Activated T-cell treated with anti-CD3 and anti-CD28 coated beads, Interleukin-2, amount 50 U/mL, for 24 hours (primary cell): ENCODE measurements around the gene PSME2.
"Not testable (repeated sequence)": the region's sequence is repeated elsewhere in the genome, so short reads cannot be mapped to it uniquely, and the experiment has no call there.

ENCODE experiments used
- DNase-seq: peaks from one replicate; pipeline ENCODE4 v3.0.0-alpha.2; 2020
- H3K27ac Mint-ChIP-seq: 2 replicates; pipeline ENCODE4 v1.8.0; 2020; ENCODE audit warnings: mild to moderate bottlenecking, mixed read lengths
- H3K27me3 Mint-ChIP-seq: 2 replicates; pipeline ENCODE4 v1.8.0; 2020; ENCODE audit warnings: mixed read lengths
- H3K36me3 Mint-ChIP-seq: 2 replicates; pipeline ENCODE4 v1.8.0; 2020; ENCODE audit warnings: low read depth, mixed read lengths
- H3K4me1 Mint-ChIP-seq: 2 replicates; pipeline ENCODE4 v1.8.0; 2020; ENCODE audit warnings: low read depth, mixed read lengths
- H3K4me3 Mint-ChIP-seq: 2 replicates; pipeline ENCODE4 v1.8.0; 2020; ENCODE audit warnings: mild to moderate bottlenecking, moderate library complexity, mixed read lengths
- H3K9me3 Mint-ChIP-seq: 2 replicates; pipeline ENCODE4 v1.8.0; 2020; ENCODE audit warnings: mixed read lengths

PSME2 gene

GRCh38 chr14:24108336-24108874, 38.0 kb downstream of the PSME2 start:
- H3K4me3 Mint-ChIP-seq = peak overlapping the region; percentile 52

GRCh38 chr14:24106672-24107271, 39.6 kb downstream of the PSME2 start:
- H3K9me3 Mint-ChIP-seq = no peaks in the 10 kb centered on the region
- H3K36me3 Mint-ChIP-seq = peaks cover 32% of the 10 kb centered on the region
- H3K27ac Mint-ChIP-seq = no peak overlapping the region
- no peaks in the 10 kb centered on the region for H3K27me3 Mint-ChIP-seq
- peaks cover 23% of the 10 kb centered on the region for H3K4me1 Mint-ChIP-seq
- no peak overlapping the region for H3K4me3 Mint-ChIP-seq
- no peak for DNase-seq

More at GRCh38 chr14:24108336-24108874, 38.0 kb downstream of the PSME2 start:
- H3K4me1 Mint-ChIP-seq = peaks cover 23% of the 10 kb centered on the region
- H3K9me3 Mint-ChIP-seq = no peaks in the 10 kb centered on the region
- peaks cover 19% of the 10 kb centered on the region for H3K36me3 Mint-ChIP-seq
- H3K27me3 Mint-ChIP-seq = no peaks in the 10 kb centered on the region
- DNase-seq = no peak
- peak overlapping the region; percentile 95 for H3K27ac Mint-ChIP-seq

DNA sequence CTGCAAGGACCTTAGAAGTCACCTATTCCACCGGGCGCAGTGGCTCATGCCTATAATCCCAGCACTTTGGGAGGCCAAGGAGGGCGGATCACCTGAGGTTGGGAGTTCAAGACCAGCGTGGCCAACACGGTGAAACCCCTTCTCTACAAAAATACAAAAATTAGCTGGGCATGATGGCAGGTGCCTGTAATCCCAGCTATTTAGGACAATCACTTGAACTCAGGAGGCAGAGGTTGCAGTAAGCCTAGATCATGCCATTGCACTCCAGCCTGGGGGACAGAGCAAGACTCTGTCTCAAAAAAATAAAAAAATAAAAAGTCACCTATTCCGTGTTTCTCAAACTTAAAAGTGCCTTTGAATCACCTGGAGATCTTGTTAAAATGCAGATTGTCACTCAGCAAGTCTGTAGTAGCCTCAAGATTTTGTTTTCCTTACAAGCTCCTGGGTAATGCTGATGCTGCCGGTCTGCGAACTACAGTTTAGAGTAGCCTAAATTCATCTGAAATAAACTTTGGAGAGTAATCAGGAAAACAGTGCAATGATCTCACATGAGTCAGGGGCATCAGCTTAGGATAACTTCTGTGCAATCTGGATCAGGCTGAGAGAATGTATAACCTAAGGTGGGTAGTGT, 40.7 kb downstream of the PSME2 start:
- DNase-seq, H3K4me3 Mint-ChIP-seq, H3K9me3 Mint-ChIP-seq, H3K27me3 Mint-ChIP-seq: not testable (repeated sequence)
- Mint-ChIP-seq H3K27ac (peak overlapping the region; percentile 71), H3K4me1 (peaks cover 23% of the 10 kb centered on the region), H3K36me3 (peaks cover 42% of the 10 kb centered on the region)

- no peak for DNase-seq
- H3K36me3 Mint-ChIP-seq = peaks cover 65% of the 10 kb centered on the region
- no peaks in the 10 kb centered on the region for H3K9me3 Mint-ChIP-seq
- H3K4me1 Mint-ChIP-seq = peaks cover 8% of the 10 kb centered on the region
- H3K27ac Mint-ChIP-seq = no peak overlapping the region
- H3K27me3 Mint-ChIP-seq = no peaks in the 10 kb centered on the region
- H3K4me3 Mint-ChIP-seq = no peak overlapping the region
These were observed 43.0 kb downstream of the PSME2 start for GRCh38 chr14:24103451-24103850.

GRCh38 chr14:24102357-24103048, 43.9 kb downstream of the PSME2 start:
- H3K27me3 Mint-ChIP-seq = no peaks in the 10 kb centered on the region
- no peak overlapping the region for H3K4me3 Mint-ChIP-seq
- peaks cover 73% of the 10 kb centered on the region for H3K36me3 Mint-ChIP-seq
- DNase-seq = no peak
- no peak overlapping the region for H3K27ac Mint-ChIP-seq
- no peaks in the 10 kb centered on the region for H3K9me3 Mint-ChIP-seq
- peaks cover 4% of the 10 kb centered on the region for H3K4me1 Mint-ChIP-seq

DNA sequence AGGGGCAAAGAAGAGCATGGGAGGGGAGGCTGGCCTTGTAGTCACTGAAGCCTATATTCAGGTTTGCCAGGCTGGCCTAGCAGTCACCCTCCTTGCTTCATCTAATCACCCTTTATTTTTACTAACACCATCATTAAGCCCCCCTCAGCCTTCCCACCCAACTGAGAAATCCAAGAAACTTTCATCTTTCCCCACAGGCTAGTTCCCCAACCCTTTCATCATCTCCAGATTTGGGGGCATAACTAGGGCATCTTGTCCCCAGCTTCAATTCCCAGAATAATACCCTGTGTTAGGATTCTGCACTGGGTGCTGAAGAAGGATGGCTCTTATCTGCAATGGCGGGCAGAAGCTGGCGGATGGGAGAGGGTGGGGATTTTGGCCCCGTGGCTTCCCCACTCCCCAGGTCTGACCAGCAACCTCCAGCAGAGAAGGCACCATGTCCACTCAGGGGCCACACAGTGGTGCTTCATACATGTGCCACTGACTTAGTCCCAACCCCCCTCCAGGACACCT, 45.4 kb downstream of the PSME2 start:
- Mint-ChIP-seq H3K27me3 (no peaks in the 10 kb centered on the region), H3K4me1 (peaks cover 10% of the 10 kb centered on the region), H3K36me3 (peaks cover 84% of the 10 kb centered on the region), H3K4me3 (no peak overlapping the region), H3K9me3 (no peaks in the 10 kb centered on the region), H3K27ac (no peak overlapping the region)
- no peak for DNase-seq

- Mint-ChIP-seq H3K9me3 (no peaks in the 10 kb centered on the region), H3K36me3 (peaks cover 89% of the 10 kb centered on the region), H3K27me3 (no peaks in the 10 kb centered on the region), H3K4me1 (peaks cover 13% of the 10 kb centered on the region), H3K4me3 (no peak overlapping the region), H3K27ac (peak overlapping the region; percentile 29)
- no peak for DNase-seq
These were observed 46.0 kb downstream of the PSME2 start for GRCh38 chr14:24100197-24100981.

DNA sequence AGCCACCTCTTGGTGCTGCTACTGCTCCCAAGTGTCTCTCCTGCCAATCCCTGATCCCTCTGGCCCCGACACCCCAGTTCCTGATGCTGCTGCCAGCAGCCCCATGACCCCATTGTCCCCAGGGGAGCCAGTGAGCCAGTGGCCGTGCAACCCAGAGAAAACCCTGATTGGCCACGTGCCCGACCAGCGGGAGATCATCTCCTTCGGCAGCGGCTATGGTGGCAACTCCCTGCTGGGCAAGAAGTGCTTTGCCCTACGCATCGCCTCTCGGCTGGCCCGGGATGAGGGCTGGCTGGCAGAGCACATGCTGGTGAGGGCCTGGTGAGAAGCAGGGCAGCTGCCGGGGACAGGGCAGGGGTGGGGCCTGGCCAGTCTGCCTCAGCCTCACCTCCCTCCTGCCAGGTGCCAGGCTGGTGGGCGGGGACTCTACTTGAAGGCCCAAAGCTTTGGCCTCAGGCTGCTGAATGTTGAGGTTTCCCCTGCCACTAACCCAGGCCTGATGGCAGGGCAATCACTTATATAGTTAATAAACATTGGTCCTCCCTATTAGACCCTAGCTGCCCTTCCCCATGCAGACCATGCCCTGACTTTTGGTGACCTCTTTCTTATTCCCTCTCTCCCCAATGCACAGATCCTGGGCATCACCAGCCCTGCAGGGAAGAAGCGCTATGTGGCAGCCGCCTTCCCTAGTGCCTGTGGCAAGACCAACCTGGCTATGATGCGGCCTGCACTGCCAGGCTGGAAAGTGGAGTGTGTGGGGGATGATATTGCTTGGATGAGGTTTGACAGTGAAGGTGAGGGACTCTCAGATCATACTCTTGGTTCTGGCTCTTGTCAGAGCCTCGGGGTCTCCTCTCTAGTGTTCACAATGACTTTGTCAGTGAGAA, 47.2 kb downstream of the PSME2 start:
- H3K27ac Mint-ChIP-seq = no peak overlapping the region
- H3K27me3 Mint-ChIP-seq = no peaks in the 10 kb centered on the region
- H3K9me3 Mint-ChIP-seq = no peaks in the 10 kb centered on the region
- H3K36me3 Mint-ChIP-seq = peaks cover 88% of the 10 kb centered on the region
- peaks cover 15% of the 10 kb centered on the region for H3K4me1 Mint-ChIP-seq
- no peak for DNase-seq
- no peak overlapping the region for H3K4me3 Mint-ChIP-seq

- Mint-ChIP-seq H3K4me1 (peaks cover 20% of the 10 kb centered on the region), H3K9me3 (no peaks in the 10 kb centered on the region), H3K4me3 (no peak overlapping the region), H3K27ac (peak overlapping the region; percentile 44), H3K27me3 (no peaks in the 10 kb centered on the region), H3K36me3 (peaks cover 80% of the 10 kb centered on the region)
- DNase-seq = no peak
These were observed 48.0 kb downstream of the PSME2 start for GRCh38 chr14:24098229-24098926.

DNA sequence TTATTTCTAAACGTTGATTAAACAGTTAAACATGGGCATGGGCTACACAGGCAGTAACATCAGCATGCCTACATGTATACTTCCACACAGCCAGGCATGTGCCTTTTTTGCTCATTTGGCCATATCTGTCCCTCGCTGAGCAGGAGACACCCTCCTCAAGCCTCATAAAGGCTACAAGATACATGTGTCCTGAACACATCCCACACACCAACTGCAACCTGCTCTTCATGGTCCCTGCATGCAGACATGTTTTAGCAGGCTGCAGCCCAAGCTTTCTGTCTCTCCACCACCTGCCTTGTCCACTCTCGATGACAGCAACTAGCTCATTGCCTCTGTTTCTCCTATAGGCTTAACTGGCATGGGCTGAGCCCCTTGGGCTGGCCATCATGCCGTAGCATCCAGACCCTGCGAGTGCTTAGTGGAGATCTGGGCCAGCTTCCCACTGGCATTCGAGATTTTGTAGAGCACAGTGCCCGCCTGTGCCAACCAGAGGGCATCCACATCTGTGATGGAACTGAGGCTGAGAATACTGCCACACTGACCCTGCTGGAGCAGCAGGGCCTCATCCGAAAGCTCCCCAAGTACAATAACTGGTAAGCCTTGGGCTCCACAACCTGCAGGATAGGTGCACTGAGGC, 49.7 kb downstream of the PSME2 start:
- peaks cover 67% of the 10 kb centered on the region for H3K36me3 Mint-ChIP-seq
- H3K4me3 Mint-ChIP-seq = peak overlapping the region; percentile 45
- no peak for DNase-seq
- H3K4me1 Mint-ChIP-seq = peaks cover 26% of the 10 kb centered on the region
- H3K27ac Mint-ChIP-seq = peak overlapping the region; percentile 57
- no peaks in the 10 kb centered on the region for H3K27me3 Mint-ChIP-seq
- no peaks in the 10 kb centered on the region for H3K9me3 Mint-ChIP-seq

GRCh38 chr14:24095271-24096068, 50.9 kb downstream of the PSME2 start:
- DNase-seq = peak; percentile 76

DNA sequence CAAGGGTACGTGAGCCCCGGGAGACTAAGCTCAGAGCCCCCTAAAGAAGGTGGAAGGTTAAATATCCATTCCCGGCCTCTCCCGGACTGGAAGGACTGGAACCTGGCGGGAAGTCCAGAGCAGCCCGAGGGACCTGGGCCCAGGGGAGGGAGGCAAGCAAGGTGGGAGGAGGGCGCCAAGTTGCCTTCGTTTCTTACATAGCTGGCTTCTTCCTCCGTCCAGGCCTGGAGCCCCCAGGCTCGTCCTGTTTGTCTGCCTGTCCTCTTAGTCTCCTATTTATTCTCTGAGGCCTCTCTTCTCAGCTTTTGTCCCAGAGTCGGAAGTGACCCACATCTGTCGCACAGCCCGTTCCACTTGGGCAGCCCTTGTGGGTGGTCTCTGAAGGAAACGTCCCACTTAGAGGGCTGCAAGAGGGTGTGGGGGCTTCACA, 51.6 kb downstream of the PSME2 start:
- Mint-ChIP-seq H3K27ac (peak overlapping the region; percentile 97), H3K4me1 (peaks cover 30% of the 10 kb centered on the region), H3K36me3 (peaks cover 49% of the 10 kb centered on the region), H3K27me3 (no peaks in the 10 kb centered on the region), H3K9me3 (no peaks in the 10 kb centered on the region), H3K4me3 (peak overlapping the region; percentile 95)
- DNase-seq = no peak

More at GRCh38 chr14:24095271-24096068, 50.9 kb downstream of the PSME2 start:
- Mint-ChIP-seq H3K27me3 (no peaks in the 10 kb centered on the region), H3K4me3 (peak overlapping the region; percentile 95), H3K9me3 (no peaks in the 10 kb centered on the region), H3K4me1 (peaks cover 28% of the 10 kb centered on the region), H3K27ac (peak overlapping the region; percentile 97), H3K36me3 (peaks cover 55% of the 10 kb centered on the region)
